NCI-H1417 treated with DMSO at 0.1 percent for 48 hours (cell line): ENCODE results near the gene MICAL3.
"Not testable (repeated sequence)": the region's sequence is repeated elsewhere in the genome, so short reads cannot be mapped to it uniquely, and the experiment has no call there.

Experiments
- DNase-seq: peaks from one replicate; lab custom pipeline; 2025; lab: John Stamatoyannopoulos, UW

The MICAL3 gene

DNA sequence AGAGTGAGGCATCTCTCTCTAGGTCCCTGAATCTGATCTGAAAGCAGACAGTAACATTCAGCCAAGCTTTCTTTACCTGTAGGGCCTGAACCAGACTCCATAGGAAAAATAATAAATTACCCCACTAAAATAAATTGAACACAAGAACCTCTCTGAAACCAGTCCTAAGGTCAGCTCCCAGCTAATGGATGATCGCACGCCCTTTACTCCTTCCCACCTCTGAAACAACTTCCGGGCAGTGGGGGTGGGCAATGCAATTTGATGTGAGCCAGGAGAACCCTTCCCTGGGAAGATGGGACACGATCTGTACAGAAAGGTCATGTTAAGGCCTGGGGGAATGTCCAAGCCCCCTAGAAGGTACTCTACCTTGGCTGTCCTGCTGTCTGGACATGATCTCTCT lies 71.2 kb downstream of the MICAL3 start:
- no peak for DNase-seq

DNA sequence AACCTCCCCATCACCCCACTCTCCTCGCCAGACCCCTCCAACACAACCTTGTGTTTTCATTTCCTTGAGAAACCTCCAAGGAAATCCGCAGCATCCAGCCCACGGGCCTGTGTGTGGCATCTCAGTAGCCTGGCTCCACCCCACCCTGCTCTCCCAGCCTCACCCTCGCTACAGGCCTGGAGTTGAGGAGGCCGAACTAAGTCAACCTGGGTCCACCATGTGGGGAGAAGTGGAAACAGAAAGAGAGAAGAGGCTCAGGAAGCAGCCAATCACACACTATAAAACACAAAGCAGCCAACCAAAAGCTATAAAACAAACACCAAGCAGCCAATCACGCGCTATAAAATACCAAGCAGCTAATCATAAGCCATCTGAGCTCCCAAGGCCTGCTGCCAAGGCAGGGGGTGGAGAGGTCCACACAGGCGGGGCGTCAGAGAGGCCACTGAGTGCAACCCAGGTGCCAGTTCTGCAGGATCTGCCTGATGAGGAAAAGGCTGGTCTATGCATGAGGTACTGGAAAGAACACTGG lies 72.0 kb downstream of the MICAL3 start:
- no peak for DNase-seq

DNA sequence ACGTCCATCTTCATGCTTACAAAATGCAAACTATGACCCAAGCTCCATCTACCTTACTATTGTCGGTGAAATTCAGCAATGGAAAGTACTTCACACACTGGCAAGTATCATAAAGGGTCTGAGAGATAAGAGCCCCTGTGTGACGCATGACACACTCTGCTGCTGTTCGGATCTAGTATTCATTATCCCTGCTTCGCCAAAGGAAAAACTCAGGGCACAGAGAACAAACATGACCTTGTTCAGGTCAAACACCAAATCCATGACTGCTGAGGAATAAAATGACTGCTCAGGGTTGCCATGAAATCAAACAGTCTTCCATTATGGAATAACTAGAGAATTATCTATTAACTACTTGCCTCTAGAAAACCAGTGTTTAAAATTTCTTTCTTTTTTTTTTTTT lies 73.0 kb downstream of the MICAL3 start:
- DNase-seq, result no peak

DNA sequence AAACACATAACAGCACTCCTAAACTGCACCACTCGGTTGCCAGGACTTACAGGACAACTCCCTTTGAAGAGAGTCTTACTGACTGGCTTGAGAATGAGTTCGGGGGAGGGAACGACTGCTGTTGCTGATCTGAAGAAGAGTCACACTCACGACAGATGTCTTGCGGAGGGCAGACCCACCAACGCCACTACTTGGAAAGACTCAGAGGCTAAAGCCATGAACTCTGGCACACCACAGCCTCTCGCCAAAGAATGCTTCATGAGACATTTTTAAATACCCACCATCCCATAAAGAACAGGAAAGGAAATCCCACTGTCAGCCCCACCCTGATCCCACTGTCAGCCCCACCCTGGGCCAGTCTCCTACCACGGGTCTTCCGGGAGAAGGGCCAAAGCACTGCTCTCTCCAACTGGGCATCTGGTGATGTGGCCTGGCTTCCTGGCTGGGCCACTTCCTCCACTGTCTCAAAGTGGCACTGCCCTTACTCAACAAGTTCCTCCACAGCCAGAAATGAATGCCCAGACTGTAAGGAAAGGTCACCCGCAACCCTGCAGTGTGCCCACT lies 73.6 kb downstream of the MICAL3 start:
- no peak for DNase-seq

DNA sequence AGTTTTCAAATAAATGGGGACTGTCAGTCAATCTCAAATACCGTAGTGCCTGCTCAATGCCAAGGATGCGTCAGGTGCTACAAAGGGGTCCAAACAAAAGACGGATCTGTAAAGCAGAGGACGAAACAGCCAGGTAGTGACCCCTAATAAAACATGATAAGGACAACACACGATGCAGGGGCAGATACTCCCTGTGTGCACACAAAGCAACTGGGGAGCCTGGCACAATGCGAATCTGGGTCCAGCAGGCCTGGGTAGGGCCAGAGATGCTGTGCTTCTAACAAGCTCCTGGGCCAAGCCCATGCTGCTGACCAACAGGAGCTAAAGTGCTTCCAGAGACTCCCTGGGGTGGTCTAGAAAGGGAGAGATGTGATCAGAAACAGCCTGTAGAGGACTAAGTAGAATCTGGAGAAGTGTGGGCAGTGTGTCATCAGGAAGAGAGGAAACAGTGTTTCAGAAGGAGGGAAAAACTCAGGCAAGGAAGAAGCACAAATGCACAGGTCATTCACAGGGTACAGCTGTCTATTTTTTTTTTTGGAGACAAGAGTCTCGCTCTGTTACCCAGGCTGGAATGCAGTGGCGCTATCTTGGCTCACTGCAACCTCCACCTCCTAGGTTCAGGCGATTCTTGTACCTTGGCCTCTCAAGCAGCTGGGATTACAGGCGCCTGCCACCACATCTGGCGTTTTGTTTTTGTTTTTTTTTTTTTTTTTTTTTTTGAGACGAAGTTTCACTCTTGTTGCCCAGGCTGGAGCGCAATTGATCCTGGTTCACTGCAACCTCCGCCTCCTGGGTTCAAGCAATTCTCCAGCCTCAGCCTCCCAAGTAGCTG lies 74.5 kb downstream of the MICAL3 start:
- DNase-seq, result no peak

DNA sequence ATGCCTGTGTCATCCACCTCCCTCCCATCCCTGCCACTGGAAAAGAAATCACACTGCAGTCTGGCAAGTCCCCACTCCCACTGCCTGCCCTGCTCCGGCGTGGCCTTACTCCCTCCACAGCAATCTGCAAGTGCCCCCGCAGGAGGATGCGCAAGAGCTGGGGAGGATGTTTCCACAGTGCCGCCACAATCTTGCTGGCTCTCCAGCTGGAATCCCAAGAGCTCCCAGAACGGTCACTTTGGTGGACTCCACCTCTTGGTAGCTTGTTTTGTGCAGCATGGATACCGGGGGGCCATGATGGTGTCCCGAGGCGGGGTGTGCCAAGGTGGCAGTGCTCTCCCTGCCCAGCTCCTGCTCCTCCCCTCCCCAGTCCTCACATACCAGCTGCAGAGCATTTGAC lies 76.3 kb downstream of the MICAL3 start:
- DNase-seq, result no peak

DNA sequence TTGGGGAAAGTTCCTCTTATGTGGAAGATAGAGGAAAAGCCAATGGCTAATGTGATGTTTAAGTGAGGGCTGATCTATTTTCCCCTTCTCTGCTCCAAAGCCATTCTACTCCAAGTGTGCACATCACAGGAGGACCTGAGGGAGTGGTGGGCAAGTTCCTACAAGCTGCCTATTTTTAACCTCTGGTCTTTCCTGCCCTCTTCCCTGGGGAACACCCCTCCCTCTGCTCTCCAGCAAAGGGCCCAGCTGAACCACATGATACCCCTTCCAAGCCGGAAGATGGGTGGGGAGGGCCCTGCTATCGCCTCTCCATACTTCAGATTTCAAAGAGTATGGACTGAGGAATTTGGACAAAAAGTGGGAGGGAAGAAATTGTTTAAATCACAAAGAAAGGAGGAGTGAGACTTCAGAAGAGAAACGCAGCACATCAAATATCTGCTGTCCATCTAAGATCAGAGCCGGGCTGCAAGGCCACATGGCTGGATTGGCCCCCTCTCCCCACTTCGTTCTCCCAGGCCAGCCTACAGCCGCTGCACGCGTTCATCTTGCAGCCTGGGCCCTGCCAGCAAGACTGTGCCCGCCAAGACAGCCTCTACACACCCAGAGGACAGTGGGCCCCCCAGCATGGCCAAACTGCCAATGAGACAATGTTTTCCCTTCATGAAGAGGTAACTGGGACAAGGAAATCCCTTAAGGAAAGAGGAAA lies 77.5 kb downstream of the MICAL3 start:
- DNase-seq, result no peak

DNA sequence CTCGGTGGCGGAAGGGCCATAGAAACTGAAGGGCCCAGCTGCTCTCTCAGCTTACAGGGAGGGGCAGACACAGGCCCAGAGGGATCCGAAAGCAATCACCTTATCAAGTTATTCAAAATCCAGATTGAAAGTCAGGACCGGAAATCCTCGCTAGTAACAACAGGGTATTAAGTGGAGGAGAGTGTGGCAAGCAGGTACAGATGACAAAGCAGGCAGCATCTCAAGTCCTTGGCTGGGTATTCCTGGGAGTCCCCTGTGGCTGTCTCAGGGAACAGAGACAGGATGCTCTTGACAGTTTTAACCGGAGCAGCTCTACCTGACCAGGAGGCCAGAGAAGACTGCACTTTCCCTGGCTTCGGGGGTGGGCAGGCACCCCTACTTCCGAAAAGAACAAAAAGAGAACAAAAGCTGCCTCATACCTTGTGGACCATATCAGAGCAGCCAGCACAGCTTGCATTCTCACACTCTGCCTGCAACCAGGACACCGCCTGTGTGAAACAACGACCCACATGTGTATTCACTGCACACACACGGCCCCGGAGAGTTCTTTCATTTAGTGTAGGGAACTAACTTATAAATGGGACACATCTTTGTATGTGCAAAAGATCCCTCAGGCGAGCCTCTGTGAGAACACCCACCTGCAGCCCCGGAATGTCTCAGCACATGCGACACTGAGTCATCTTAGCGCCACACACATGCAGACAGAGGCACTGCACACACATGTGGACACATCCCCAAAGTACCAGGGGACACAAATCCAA lies 78.3 kb downstream of the MICAL3 start:
- no peak for DNase-seq

DNA sequence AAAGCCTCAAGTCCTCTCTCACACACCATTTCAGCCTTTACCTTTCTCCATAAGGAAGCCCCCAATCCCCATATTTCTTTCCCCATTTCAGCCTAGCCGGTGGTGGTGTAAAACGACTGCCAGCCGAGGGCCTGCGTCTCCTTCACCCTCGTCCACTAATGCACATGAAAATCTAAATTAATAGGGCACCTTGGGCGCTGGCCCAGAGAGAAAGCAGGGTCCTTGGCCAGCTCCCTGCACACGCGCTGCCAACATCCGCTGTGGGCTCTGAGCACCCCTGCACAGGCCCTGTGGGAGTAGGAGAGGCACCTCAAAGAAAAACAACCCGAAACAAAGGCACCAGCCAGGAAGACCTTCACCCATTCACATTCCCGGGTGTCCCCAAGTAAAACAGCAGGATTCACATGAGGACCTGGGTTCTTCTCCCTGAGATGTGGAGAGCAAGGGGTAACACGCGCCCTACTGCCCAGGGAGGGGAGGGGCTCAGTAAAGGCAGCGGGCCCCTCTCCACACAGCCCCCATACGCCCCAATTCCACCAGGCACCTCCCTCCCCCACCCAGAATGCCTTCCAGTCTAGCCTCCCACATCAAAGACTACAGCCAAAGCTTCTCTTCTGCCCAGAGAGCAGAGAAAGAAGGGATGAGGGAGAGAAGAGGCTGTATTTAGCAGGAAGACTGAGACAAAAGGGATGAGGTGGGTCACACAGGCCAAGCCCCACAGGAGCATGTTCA lies 79.0 kb downstream of the MICAL3 start:
- DNase-seq, result no peak

DNA sequence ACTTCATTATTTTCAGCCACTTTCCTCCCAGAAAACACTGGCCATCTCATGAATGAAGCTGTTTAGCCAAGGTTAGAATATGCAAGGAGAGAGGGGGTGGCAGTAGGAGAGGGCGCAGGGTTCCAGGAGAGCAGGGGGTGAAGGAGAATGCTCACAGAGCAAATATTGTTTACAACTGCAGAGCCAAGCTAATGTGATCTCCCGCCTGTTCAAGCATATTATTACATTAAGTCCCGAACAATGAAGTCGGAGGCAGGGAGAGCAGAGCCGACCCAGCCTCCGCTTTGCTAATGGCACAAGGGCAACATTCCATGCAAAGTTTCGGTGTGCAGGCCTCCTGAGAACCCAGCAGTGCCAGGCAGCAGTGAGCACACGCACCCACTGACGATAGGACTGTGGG lies 80.1 kb downstream of the MICAL3 start:
- DNase-seq, result no peak

DNA sequence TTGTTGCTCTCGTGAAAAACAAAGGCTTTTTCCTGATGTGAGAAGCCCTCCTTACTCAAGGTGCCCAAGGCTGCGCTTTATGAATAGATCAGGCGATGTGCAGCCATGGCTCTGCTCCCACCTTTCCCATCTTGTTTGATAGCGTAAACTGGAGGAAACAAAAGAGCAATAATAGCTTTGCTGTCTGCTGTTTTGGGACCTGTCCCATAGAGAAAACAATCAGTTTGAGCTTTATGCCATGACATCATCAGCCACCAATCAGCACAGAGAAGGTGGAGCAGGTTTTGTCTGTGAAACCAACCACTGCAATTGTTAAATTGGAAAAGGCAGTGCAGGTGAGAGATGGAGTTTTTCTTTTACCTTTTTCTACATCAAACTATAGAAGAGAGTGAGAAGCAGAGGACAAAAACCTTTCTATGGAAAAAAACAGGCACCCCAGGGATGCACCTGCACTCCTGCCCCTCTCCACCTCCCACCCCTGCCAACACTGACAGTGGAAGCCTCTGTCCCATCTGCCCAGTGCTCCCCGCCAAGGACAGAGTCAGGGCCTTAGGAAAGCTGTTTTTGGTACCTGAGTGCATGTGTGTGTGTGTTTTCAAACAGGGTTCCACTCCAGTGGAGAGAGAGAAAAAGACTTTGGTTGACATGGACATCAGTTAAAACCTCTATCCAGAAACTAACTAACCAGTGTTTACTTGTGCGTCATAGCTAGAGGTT lies 80.7 kb downstream of the MICAL3 start:
- no peak for DNase-seq

DNA sequence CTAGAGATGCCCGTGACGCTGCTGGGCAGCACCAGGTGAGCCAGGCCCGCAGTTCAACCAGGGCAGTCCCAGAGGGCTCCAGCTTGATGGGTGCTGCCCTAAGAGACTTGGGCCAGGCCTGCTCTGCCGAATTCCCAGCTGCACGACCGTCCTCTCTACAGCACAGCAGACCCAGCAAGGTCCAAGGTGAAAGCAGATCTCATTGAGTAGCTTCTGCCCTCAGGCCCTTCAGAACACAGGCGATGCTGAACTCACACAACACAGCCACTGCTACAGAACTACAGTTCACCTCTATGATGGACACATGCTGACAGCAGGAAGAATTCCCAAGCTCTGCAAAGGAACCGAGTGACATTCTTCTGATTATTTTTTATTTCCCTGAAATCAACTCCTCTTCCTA lies 81.6 kb downstream of the MICAL3 start:
- DNase-seq, result no peak

DNA sequence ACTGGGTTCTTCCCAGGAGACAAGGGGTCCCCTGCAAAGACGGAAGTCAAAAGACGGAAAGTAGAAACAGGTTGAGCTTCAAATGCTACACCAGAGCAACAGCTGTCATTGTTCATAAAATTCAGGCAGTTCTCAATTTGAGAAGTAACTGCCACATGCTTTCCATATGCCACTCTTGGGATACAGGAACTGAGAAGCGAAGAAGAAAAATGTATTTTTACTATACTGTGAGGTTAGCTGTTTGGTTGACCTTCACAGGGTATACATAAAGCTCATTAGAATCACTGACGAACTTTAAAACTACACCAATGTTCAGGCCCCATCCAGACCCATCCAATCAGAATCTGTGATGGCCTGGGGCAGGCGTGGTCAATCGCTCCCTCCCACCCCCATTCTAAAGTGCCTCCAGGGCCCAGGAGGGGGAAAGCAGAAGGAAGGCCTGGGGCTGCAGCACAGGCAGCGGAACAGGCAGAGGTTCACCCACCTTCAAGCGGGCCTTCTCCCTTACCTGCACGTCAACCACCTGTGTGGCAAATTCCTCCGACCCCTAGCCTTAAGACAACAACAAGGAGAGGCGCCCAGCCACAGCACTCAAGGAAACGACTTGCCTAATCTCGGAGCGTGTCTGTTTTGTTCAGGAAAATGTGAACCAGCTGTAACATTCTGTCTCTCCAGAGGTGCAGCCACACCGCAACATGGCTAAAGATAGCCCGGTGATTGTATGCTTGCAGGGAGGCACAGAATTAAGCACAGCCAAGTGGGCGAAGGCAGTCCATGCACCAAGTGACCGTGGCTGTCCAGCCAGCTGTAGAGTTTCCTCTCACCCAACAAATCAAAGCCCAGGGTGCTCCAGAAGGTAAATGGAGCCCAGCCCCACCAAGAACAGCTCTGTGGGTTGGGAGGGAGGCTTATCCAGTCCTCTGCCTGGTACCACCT lies 82.6 kb downstream of the MICAL3 start:
- DNase-seq, result no peak

DNA sequence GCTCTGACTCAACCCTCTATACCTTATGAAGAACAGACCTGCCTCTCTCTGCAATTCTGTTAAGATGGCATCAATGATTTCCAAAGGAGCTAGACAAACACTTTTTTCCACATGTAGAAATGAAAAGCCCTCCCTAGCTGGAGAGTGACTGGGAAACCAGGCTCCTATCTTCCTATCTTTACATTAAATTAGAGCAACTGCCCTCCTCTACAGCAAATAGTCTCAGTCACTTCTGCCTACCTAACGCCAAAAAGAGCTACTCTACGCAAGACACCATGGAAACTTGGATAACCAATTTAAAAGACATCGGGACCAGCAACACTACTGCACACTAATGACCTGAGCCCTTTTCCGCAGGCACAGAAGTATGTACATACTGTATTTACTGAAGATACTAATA lies 84.8 kb downstream of the MICAL3 start:
- no peak for DNase-seq

DNA sequence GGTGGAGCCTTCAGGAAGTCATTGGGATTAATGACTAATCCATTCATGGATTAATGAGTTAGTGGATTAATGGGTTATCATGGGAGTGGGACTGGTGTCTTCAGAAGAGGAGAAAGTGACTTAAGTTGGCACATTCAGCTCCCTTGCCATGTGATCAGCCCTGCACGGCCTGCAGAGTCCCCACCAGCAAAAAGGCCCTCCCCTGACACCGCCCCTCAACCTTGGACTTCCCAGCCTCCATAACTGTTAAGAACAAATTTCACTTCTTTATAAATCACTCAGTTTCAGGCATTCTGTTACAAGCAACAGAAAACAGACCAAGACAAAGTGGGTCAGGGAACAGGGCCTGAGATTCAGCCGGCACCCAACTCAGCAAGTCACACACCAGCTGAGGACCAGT lies 85.3 kb downstream of the MICAL3 start:
- no peak for DNase-seq

DNA sequence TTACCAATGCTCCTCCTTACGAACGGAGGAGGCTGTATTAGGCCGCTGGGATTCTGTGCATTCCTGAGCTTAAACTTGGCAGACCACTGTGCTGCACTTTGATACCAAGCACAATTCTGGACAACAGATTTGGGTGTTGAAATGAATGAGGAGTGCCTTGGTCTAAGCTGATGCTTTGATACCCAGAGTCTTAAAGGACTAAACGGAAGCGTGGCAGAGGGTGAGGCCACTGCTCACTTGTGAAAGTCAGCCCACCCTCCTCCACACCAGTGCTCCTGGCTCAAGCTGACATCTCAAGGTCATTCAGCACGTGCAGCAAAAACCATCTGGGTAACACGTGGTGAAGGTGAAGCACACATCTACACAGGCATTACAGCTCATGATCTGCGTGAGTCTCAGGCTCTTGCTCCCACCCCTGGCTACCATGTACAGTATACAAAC lies 85.9 kb downstream of the MICAL3 start:
- DNase-seq, result no peak

DNA sequence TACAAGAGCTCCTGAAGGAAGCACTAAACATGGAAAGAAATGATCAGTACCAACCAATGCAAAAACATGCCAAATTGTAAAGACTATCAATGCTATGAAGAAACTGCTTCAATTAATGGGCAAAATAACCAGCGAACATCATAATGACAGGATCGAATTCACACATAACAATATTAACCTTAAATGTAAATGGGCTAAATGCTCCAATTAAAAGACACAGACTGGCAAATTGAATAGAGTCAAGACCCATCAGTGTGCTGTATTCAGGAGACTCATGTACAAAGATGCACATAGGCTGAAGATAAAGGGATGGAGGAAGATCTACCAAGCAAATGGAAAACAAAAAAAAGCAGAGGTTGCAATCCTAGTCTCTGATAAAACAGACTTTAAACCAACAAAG lies 91.9 kb downstream of the MICAL3 start:
- DNase-seq, result not testable (repeated sequence)

DNA sequence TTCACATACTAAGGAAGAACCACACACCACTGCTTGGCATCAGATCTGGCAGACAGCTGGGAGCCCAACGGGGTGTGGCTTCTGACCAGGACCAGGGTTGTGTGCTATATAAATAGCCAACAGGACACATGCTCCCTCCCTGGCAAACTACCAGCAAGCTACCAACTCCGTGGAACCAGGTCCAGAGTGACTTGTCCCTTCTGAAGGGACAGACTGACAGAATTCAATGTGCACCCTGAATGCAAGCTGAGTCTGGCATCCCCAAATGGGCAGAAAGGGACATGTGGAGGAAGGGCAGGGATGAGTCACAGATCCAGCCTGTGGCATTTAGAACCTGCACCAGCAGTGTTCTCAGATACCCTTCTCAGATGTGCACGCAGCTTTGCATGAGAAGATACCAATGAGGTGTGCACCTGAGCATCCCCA lies 92.9 kb downstream of the MICAL3 start:
- no peak for DNase-seq

DNA sequence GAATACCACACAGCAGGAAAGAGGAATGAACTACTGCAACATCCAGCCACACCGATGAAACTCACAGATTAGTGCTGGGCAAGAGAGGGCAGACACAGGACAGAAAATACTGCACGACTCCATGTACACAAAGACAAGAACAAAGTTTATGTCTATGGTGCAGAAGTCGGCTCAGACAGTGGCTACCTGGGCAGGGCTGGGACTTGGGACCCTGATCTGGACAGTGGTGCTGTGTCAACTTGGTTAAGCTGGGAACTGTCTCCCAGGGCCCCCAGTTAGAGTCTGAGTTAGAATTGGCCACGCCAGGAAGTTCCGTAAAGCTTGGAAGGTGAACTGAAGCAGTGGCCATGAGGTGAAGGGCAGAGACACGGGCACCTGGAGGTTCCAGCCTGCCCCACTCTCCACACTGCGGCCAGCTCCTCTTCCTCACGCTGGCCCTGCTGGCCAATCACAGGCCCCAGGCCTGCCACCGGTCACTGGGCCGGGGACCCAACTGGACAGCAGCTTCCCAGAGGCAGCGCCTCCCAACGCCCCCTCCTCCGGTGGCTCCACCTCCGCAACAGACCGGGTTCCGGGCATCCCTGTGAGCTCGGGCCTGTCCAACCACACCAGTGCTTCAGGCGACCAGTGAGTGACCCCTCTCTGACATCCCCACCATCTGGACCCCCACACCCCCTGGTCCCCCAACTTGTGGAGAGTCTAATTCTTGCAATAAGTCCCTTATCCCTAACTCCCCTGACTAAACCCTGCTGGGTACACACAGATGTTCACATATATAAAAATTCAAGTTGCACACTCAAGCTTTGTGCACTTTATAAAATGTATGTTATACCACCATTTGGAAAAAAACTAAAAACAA lies 93.7 kb downstream of the MICAL3 start:
- no peak for DNase-seq
